Fibroblast of lung (primary cell): ENCODE measurements around the gene HOXB7. TPM values are rescaled to one million over a fixed set of nuclear protein-coding genes. Genes with fewer than 3 reads are reported as not detected.

Experiments
- DNase-seq, 2 donors: peaks; one replicate each; pipeline versions ENCODE4 v3.0.0 to v3.0.0-alpha.2; 2010; ENCODE audit warnings: low read depth in 2 of 2
- H2AFZ ChIP-seq: 2 replicates; pipeline ENCODE4 v1.5.1; 2012; ENCODE audit warnings: low read length, control low read depth, inconsistent platforms
- H3K27ac ChIP-seq: 2 replicates; pipeline ENCODE4 v1.5.1; 2011; ENCODE audit warnings: low read length, control low read depth; ENCODE audit not compliant: insufficient read depth
- H3K27me3 ChIP-seq: 2 replicates; pipeline ENCODE4 v1.5.1; 2011; ENCODE audit warnings: mild to moderate bottlenecking, low read length; ENCODE audit not compliant: control insufficient read depth, insufficient read depth
- H3K36me3 ChIP-seq: 2 replicates; pipeline ENCODE4 v1.5.1; 2011; ENCODE audit warnings: low read length; ENCODE audit not compliant: control insufficient read depth, insufficient read depth
- H3K4me1 ChIP-seq: 2 replicates; pipeline ENCODE4 v1.5.1; 2011; ENCODE audit warnings: low read length; ENCODE audit not compliant: control insufficient read depth, insufficient read depth; ENCODE audit errors: extremely low read depth
- H3K4me2 ChIP-seq: 2 replicates; pipeline ENCODE4 v1.5.1; 2011; ENCODE audit warnings: low read length, control low read depth; ENCODE audit not compliant: insufficient read depth; ENCODE audit errors: extremely low read depth
- H3K4me3 ChIP-seq, 4 experiments: fragments of 200-600 bp in 1 of 4; sonication (generic) in 1 of 4; replicated peaks in 1 of 4; 2 replicates each; pipeline ENCODE4 v1.5.1; 2011 to 2016; ENCODE audit warnings: low read length in 4 of 4, low read depth in 3 of 4, mild to moderate bottlenecking in 3 of 4, control low read depth in 2 of 4, inconsistent platforms in 1 of 4, mixed read lengths in 1 of 4; ENCODE audit not compliant: insufficient read depth in 1 of 4; ENCODE audit errors: control extremely low read depth in 1 of 4
- H3K79me2 ChIP-seq: 2 replicates; pipeline ENCODE4 v1.5.1; 2012; ENCODE audit warnings: mild to moderate bottlenecking, low read length, inconsistent platforms; ENCODE audit not compliant: control insufficient read depth, insufficient read depth
- H3K9ac ChIP-seq: 2 replicates; pipeline ENCODE4 v1.5.1; 2011; ENCODE audit warnings: mild to moderate bottlenecking, low read length, control low read depth; ENCODE audit not compliant: insufficient read depth
- H3K9me3 ChIP-seq: 2 replicates; pipeline ENCODE4 v1.5.1; 2012; ENCODE audit warnings: low read depth, low read length; ENCODE audit not compliant: control insufficient read depth, insufficient read depth
- H4K20me1 ChIP-seq: 2 replicates; pipeline ENCODE4 v1.5.1; 2011; ENCODE audit warnings: low read length; ENCODE audit not compliant: control insufficient read depth, insufficient read depth; ENCODE audit errors: extremely low read depth
- CTCF ChIP-seq, 2 donors: IDR thresholded peaks in 1 of 2; conservative IDR thresholded peaks in 1 of 2; 1 replicate in 1 of 2; 2 replicates in 1 of 2; pipeline ENCODE4 v1.5.1; 2011 to 2012; ENCODE audit warnings: low read length in 2 of 2, control low read depth in 1 of 2, inconsistent platforms in 1 of 2, low read depth in 1 of 2, mild to moderate bottlenecking in 1 of 2
- EZH2 ChIP-seq: IDR thresholded peaks from 2 replicates; pipeline ENCODE4 v1.5.1; 2012; ENCODE audit warnings: low read length, control low read depth, mild to moderate bottlenecking; ENCODE audit errors: missing control alignments
- polyA plus RNA-seq, 2 donors: library from polyadenylated mRNA; depleted of rRNA in 1 of 2; stranded (reverse) in 1 of 2; unstranded in 1 of 2; fragments of >200 nt; gene quantifications; 2 replicates each; pipeline ENCODE4 v1.2.1, GENCODE V29; 2011 to 2012; ENCODE audit warnings: missing spikeins in 1 of 2
- total RNA-seq: library from RNA; depleted of rRNA; stranded (reverse); fragments of >200 nt; gene quantifications from 2 replicates; pipeline ENCODE4 v1.2.1, GENCODE V29; 2014

Gene HOXB7
- total and polyA plus RNA-seq, 2 donors (not counting 1 experiment from before 2014, with no cell fraction given), result 7.4 to 12.7 TPM

GRCh38 chr17:48608494-48608834, 2.4 kb downstream of the HOXB7 start:
- H3K4me1 ChIP-seq, result peaks cover 15% of the 10 kb centered on the region
- DNase-seq, result no peak
- H3K9ac ChIP-seq, result no peak overlapping the region
- H3K4me2 ChIP-seq, result no peak overlapping the region
- H3K79me2 ChIP-seq, result peaks cover 26% of the 10 kb centered on the region
- no peaks in the 10 kb centered on the region for H3K27me3 ChIP-seq
- no peak overlapping the region for H3K4me3 ChIP-seq
- H3K27ac ChIP-seq, result no peak overlapping the region
- H2AFZ ChIP-seq, result no peak overlapping the region
- TF ChIP-seq EZH2, result no peak
- TF ChIP-seq CTCF (conservative IDR thresholded peaks at IDR 0.05 in 1 of 2, IDR thresholded peaks at IDR 0.05 in 1 of 2; ENCODE audit: low read depth in 1 of 2, low read length in 2 of 2), result no peak
- H3K36me3 ChIP-seq, result peaks cover 6% of the 10 kb centered on the region
- H4K20me1 ChIP-seq, result no peaks in the 10 kb centered on the region
- H3K9me3 ChIP-seq, result no peaks in the 10 kb centered on the region

DNA sequence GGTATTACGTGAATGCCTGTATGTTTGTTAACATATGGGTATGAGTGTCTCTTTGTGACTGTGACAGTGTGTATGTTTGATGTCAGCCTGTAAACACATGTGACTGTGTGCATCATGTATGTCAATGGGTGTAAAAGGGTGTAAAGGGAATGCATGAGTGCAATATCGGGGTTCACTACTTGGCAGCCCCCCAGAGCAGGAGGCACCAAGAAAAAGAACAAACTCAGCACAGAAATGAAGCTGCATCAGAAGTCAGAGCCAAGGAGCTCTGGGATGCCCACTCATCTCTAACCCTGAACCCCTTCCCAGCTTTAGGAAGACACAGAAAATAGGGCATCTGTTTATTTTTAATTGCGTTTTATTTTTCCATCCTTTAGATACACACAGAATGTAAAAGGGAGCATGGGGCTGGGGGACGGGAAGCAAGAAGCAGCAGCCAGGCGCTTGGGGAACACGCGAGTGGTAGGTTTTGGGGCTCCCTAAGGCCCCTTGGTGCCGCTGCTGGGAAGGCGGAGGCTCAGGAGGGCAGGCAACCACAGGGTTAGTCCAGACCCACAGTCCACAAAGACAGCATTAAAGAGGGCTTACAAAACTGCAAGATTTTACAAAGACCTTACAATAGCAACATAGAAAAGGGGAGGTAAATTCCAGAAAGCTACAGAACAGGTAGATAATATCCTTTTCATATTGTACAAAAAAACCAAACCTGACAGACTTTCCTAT, 3.8 kb downstream of the HOXB7 start:
- H4K20me1 ChIP-seq, result no peaks in the 10 kb centered on the region
- no peak for DNase-seq
- peaks cover 15% of the 10 kb centered on the region for H3K4me1 ChIP-seq
- no peaks in the 10 kb centered on the region for H3K9me3 ChIP-seq
- H3K27ac ChIP-seq, result no peak overlapping the region
- no peak overlapping the region for H2AFZ ChIP-seq
- no peak overlapping the region for H3K9ac ChIP-seq
- H3K4me3 ChIP-seq, result no peak overlapping the region
- H3K27me3 ChIP-seq, result no peaks in the 10 kb centered on the region
- H3K36me3 ChIP-seq, result peaks cover 6% of the 10 kb centered on the region
- TF ChIP-seq CTCF (conservative IDR thresholded peaks at IDR 0.05 in 1 of 2, IDR thresholded peaks at IDR 0.05 in 1 of 2; ENCODE audit: low read depth in 1 of 2, low read length in 2 of 2), result no peak
- no peak for TF ChIP-seq EZH2
- peaks cover 32% of the 10 kb centered on the region for H3K79me2 ChIP-seq
- no peak overlapping the region for H3K4me2 ChIP-seq

DNA sequence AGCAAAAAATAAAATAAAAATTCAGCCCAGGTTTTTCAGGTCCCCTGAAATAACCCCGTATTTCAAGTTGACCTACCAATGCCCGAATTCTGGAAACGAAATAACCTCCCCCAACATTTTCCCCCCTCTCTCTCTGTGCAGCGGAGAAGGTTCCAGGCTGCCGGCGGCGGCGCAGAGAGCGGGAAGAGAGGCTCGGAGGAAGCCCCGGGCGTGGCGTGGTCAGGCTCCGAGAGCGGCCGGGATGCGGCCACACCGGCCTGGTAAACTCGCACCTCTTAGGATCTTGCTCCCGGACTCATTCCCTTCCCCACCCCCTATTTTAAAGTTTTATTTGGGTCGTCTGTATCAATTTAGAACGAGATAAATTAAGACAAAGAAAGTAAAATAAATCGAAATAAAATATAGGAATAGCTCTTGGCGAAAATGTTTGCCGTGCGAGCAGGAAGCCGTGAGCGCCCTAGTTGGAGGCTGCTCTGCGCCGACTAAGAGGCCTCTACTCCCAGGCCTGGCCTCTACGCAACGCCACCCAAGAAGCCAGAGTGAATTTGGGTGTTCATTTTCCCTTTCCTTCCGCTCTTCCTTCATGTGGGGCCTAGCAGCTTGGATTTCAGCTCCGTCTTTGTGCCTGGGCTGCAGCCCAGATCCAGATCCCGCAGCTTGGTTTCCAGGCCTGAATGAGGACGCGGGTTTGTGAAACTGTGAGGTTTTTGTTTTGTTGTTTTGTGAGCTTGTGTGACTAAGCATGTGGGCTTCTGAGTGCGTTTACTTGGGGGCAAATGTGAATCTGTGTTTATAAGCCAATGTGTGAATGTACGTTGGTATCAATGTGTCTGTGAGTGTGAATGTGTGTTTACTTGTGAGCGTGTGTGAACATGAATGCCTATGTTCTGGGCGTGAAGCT, 4.6 kb downstream of the HOXB7 start:
- H3K9me3 ChIP-seq, result no peaks in the 10 kb centered on the region
- H3K79me2 ChIP-seq, result peaks cover 36% of the 10 kb centered on the region
- no peak overlapping the region for H3K4me3 ChIP-seq
- no peaks in the 10 kb centered on the region for H3K27me3 ChIP-seq
- H3K36me3 ChIP-seq, result peaks cover 6% of the 10 kb centered on the region
- peaks cover 11% of the 10 kb centered on the region for H3K4me1 ChIP-seq
- H3K9ac ChIP-seq, result no peak overlapping the region
- DNase-seq, result no peak
- TF ChIP-seq CTCF (conservative IDR thresholded peaks at IDR 0.05 in 1 of 2, IDR thresholded peaks at IDR 0.05 in 1 of 2; ENCODE audit: low read depth in 1 of 2, low read length in 2 of 2) (no peak), EZH2 (no peak)
- no peaks in the 10 kb centered on the region for H4K20me1 ChIP-seq
- no peak overlapping the region for H2AFZ ChIP-seq
- no peak overlapping the region for H3K27ac ChIP-seq
- H3K4me2 ChIP-seq, result no peak overlapping the region
